Right lobe of liver (tissue), 6 donors: ENCODE measurements around the gene PRND. TPM values are rescaled to one million over a fixed set of nuclear protein-coding genes. Genes with fewer than 3 reads are reported as not detected.

Experiments
- ATAC-seq, 4 donors: fragments of 200-7000 bp; cut with Tn5 transposase; one replicate each; pipeline ENCODE4 v1.9.1; 2020; ENCODE audit warnings: mild to moderate bottlenecking in 4 of 4, moderate library complexity in 4 of 4
- DNase-seq, 3 donors: peaks; one replicate each; pipeline ENCODE4 v3.0.0-alpha.2; 2020
- H3K27ac ChIP-seq, 3 donors: fragments of 200-600 bp; one replicate each; pipeline ENCODE4 v1.8.0; 2022
- H3K27me3 ChIP-seq, 2 donors: fragments of 200-600 bp; one replicate each; pipeline ENCODE4 v1.8.0; 2022
- H3K36me3 ChIP-seq, 4 donors: fragments of 200-600 bp; sonication (generic) in 1 of 4; one replicate each; pipeline versions ENCODE4 v1.5.1 to v1.8.0; 2017 to 2022; ENCODE audit warnings: control low read depth in 1 of 4
- H3K4me1 ChIP-seq, 4 donors: fragments of 200-600 bp; sonication (generic) in 1 of 4; one replicate each; pipeline versions ENCODE4 v1.5.1 to v1.8.0; 2017 to 2022; ENCODE audit warnings: control low read depth in 1 of 4
- H3K4me3 ChIP-seq, 3 donors: fragments of 200-600 bp; one replicate each; pipeline ENCODE4 v1.8.0; 2022
- H3K9me3 ChIP-seq, 4 donors: fragments of 200-600 bp; sonication (generic) in 1 of 4; one replicate each; pipeline versions ENCODE4 v1.5.1 to v1.8.0; 2017 to 2022; ENCODE audit warnings: control low read depth in 1 of 4
- POLR2A ChIP-seq: fragments of 450-650 bp; IDR thresholded peaks from one replicate; pipeline ENCODE4 v1.6.1; 2017; ENCODE audit warnings: antibody characterized with exemption, mild to moderate bottlenecking
- WGBS: methylation state at CpG from one replicate; pipeline ENCODE4 v1.1.6; 2018; ENCODE audit warnings: low coverage, low lambda C conversion rate; ENCODE audit not compliant: insufficient coverage; ENCODE audit errors: missing lambda C conversion rate; 5-methylcytosine and 5-hydroxymethylcytosine counted together
- intact Hi-C, 2 donors: fragments of 100-400 bp; cut with DNase I; formaldehyde crosslinking; loops; one replicate each; pipeline versions ENCODE4 v1.11.2 to v1.14.1; 2022
- total RNA-seq, 6 experiments: library from RNA; depleted of rRNA in 2 of 6; stranded (reverse); fragments of >200 nt in 2 of 6; fragmentation: NEBNext Ultra II Directional in 3 of 6; extraction: Animal tissue kit (Norgen Biotek cat#: 25700) in 3 of 6; gene quantifications; one replicate each; pipeline versions ENCODE4 v1.1.0 to v1.2.4, GENCODE V29; 2016 to 2023
- TF ChIP-seq, protein P1 (sequence below), 4 donors: fragments of 200-600 bp in 3 of 4; fragments of 450-650 bp in 1 of 4; IDR thresholded peaks; one replicate each; pipeline versions ENCODE4 v1.5.1 to v1.8.0; 2016 to 2022; ENCODE audit warnings: antibody characterized with exemption in 4 of 4, mild to moderate bottlenecking in 2 of 4
- donor health status: DM: no; HTN: yes; CAD: no.
- donor health status: DM: no; HTN: no; CAD: no.
- donor health status: DM: no; HTN: no; CAD: no.
- donor health status: DM: no; HTN: yes; CAD: no.
- donor health status: DM: no; HTN: yes; CAD: no.

PRND gene
- total RNA-seq, 6 experiments from 2014 or later = not detected

DNA sequence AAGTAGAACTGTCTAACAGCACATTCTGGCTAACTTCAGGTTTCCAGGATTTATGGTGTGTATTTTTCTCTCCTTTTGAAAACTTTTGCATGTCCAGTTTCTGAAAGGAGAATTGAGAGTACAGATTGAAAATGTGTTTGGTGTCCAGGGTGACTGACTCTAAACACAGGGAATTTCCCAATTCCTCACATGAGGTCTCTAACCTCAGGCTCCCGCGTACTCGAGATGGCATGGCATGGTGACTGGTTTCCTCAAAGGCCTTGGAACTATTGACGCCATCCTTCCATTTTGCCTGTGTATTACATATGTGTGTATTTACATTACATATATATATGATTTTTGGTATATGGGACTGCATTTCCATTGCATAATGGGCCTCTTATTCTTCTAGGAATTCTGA, 52.5 kb downstream of the PRND start:
- ATAC-seq (peak in 3 of 4 donors; percentile 20 to 59 (median 55)), DNase-seq (no peak)
- no peak overlapping the region for H3K27ac ChIP-seq
- no peaks in the 10 kb centered on the region for H3K4me1 ChIP-seq
- H3K9me3 ChIP-seq = no peaks in the 10 kb centered on the region
- no peak overlapping the region for H3K4me3 ChIP-seq
- TF ChIP-seq, protein P1, sequence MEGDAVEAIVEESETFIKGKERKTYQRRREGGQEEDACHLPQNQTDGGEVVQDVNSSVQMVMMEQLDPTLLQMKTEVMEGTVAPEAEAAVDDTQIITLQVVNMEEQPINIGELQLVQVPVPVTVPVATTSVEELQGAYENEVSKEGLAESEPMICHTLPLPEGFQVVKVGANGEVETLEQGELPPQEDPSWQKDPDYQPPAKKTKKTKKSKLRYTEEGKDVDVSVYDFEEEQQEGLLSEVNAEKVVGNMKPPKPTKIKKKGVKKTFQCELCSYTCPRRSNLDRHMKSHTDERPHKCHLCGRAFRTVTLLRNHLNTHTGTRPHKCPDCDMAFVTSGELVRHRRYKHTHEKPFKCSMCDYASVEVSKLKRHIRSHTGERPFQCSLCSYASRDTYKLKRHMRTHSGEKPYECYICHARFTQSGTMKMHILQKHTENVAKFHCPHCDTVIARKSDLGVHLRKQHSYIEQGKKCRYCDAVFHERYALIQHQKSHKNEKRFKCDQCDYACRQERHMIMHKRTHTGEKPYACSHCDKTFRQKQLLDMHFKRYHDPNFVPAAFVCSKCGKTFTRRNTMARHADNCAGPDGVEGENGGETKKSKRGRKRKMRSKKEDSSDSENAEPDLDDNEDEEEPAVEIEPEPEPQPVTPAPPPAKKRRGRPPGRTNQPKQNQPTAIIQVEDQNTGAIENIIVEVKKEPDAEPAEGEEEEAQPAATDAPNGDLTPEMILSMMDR (IDR thresholded peaks at IDR 0.05) = no peak
- no peak for TF ChIP-seq POLR2A
- intact Hi-C loops = no loop called here
- H3K27me3 ChIP-seq = no peaks in the 10 kb centered on the region
- WGBS = 59% methylated on average over 4 of the region's 4 CpGs
- H3K36me3 ChIP-seq = no peaks in the 10 kb centered on the region

DNA sequence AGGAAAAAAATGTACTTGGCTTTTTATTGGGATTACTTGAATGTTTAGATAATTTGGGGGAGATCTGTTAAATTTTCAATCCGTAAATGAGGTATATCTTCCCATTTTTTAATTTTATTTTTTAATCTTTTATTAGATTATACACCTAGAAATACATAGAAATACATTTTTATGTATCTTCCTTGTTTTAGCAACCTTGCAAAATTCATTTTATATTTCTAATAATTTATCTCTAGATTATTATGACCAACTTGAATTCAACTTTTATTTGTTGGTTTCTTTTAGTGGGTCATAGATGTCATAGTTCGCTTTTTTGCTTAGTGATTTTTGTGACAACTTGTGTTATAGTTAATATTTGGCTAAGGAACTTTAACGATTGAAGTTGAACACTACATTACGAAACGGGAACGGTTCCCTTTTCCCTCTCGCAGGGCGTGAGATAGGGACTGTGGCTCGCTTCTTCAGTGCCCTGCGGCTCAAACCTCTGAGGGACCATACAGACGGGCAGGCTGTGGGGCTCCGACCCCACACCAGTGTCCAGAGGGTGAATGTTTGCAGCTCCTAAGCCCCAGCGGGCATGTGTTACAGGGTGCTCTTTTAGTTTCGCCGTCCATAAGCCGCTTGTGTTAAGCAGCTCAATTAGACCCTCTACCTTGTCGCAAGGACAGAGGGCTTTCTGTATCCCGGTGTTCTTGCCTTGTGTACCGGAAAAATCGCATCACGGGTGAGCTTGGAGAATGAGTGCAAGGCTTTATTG, 53.8 kb downstream of the PRND start:
- no peaks in the 10 kb centered on the region for H3K4me1 ChIP-seq
- H3K4me3 ChIP-seq = no peak overlapping the region
- H3K27me3 ChIP-seq = no peaks in the 10 kb centered on the region
- intact Hi-C loops = no loop called here
- H3K36me3 ChIP-seq = no peaks in the 10 kb centered on the region
- DNase-seq (no peak), ATAC-seq (peak; percentile 53 to 80 (median 64))
- H3K9me3 ChIP-seq = no peaks in the 10 kb centered on the region
- 58% methylated on average over 15 of the region's 21 CpGs for WGBS
- TF ChIP-seq, protein P1 (IDR thresholded peaks at IDR 0.05) = no peak
- no peak for TF ChIP-seq POLR2A
- H3K27ac ChIP-seq = no peak overlapping the region

- peak in 3 of 4 donors; percentile 35 to 84 (median 61) for ATAC-seq
- TF ChIP-seq, protein P1 (IDR thresholded peaks at IDR 0.05) = no peak
- TF ChIP-seq POLR2A = no peak
- no peaks in the 10 kb centered on the region for H3K27me3 ChIP-seq
- H3K4me1 ChIP-seq = no peaks in the 10 kb centered on the region
- H3K36me3 ChIP-seq = no peaks in the 10 kb centered on the region
- intact Hi-C loops = no loop called here
- WGBS = 42% methylated on average over 5 of the region's 14 CpGs
- no peak overlapping the region for H3K27ac ChIP-seq
- no peak overlapping the region for H3K4me3 ChIP-seq
- H3K9me3 ChIP-seq = no peaks in the 10 kb centered on the region
- DNase-seq = peak in 1 of 3 donors; percentile 71
These were observed 54.4 kb downstream of the PRND start for GRCh38 chr20:4776079-4776630.

Other genes with a start within 250 kb of the PRND start
- gene PRNP, start 35.5 kb upstream of the PRND start, total RNA-seq = 10 to 100 TPM; 20.8 to 59.9 (median 41.7) TPM
- gene RASSF2, start 101.7 kb downstream of the PRND start, total RNA-seq = 1 to 10 TPM; 2.0 to 4.8 (median 4.2) TPM